ENCODE data around the gene DAB2IP. TPM values are rescaled to one million over a fixed set of nuclear protein-coding genes. Genes with fewer than 3 reads are reported as not detected.

DAB2IP gene
- total RNA-seq, 1 donor from 2014 or later, result 71.6 TPM

GRCh38 chr9:121675381-121675780 lies 23.9 kb downstream of the DAB2IP start:
- intact Hi-C loops (cut with DNase I), result no loop called here
- H3K4me1 ChIP-seq, result no peaks in the 10 kb centered on the region
- H3K27me3 ChIP-seq, result no peaks in the 10 kb centered on the region
- H3K36me3 ChIP-seq, result peaks cover 0 to 12% of the 10 kb centered on the region in 2 donors
- no peak overlapping the region for H3K4me3 ChIP-seq
- no peaks in the 10 kb centered on the region for H3K9me3 ChIP-seq
- TF ChIP-seq CTCF (IDR thresholded peaks at IDR 0.05), result no peak
- no peak for DNase-seq (ENCODE audit: low spot score in 2 of 2)
- H3K27ac ChIP-seq, result no peak overlapping the region

DNA sequence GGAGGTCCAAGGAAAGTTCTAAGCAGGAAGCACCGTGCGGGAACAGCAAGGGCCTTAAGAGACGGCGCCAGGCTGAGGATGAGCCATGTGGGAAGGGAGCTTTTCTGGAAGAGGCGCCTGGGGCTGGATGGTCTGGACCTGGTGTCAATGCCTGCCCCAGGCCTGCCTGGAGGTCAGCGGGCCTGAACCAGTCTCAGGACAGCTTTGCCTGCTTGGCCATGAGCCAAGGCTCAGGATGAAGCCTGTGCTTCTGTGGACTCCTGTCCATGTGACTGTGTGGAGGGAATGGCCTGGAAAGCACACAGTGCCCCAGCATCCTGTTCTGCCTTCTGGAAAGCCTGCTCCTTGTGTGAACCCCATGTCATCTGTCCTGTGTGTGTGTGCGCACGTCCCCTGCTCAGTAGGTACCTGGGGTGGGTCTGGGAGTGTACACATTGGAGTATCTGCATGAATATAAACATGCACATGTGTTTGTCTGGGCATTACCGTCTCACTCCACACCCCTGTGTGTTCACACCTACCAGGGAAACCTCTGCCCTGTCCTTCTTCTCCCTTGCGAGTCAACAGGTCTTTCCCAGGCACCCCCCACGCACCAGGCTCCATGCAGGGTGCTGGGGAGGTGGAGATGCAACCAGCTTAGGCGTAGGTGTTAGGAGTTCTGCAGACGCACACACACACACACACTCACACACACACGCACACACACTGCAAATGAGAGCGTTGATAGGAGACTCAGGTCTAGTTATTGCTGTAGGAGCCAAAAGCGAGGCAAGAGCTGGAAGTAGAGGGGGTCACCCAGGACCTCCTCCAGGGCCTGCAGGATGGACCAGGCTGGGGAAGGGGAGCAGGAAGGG lies 24.8 kb downstream of the DAB2IP start:
- Histone ChIP-seq H3K27me3 (no peaks in the 10 kb centered on the region), H3K36me3 (peaks cover 0 to 15% of the 10 kb centered on the region in 2 donors), H3K4me3 (no peak overlapping the region), H3K4me1 (no peaks in the 10 kb centered on the region), H3K27ac (no peak overlapping the region), H3K9me3 (no peaks in the 10 kb centered on the region)
- no peak for TF ChIP-seq CTCF (IDR thresholded peaks at IDR 0.05)
- DNase-seq (ENCODE audit: low spot score in 2 of 2), result no peak
- intact Hi-C loops (cut with DNase I), result no loop called here

DNA sequence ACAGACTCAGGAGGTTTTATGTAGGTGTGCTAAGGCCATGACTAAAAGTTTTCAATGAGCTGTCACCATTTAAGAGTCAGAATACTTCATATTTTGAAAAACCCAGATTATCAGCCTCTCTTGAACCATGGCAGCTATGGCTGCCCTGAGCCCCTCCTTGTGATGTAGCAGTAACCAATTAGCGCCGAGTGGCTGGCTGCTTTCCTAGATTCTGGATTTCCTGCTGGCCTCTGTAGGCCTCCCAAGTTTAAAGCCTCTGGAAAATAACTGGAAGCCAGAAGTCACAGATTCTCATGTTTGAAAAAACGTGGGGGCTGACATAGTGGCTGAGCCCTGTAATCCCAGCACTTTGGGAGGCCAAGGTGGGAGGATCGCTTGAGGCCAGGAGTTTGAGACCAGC lies 25.5 kb downstream of the DAB2IP start:
- H3K4me3 ChIP-seq, result no peak overlapping the region
- no peaks in the 10 kb centered on the region for H3K27me3 ChIP-seq
- H3K4me1 ChIP-seq, result no peaks in the 10 kb centered on the region
- H3K9me3 ChIP-seq, result no peaks in the 10 kb centered on the region
- H3K27ac ChIP-seq, result no peak overlapping the region
- H3K36me3 ChIP-seq, result peaks cover 0 to 18% of the 10 kb centered on the region in 2 donors
- DNase-seq (ENCODE audit: low spot score in 2 of 2), result no peak
- TF ChIP-seq CTCF (IDR thresholded peaks at IDR 0.05), result no peak
- intact Hi-C loops (cut with DNase I), result no loop called here

GRCh38 chr9:121678501-121679022 lies 27.1 kb downstream of the DAB2IP start:
- intact Hi-C loops (cut with DNase I), result no loop called here
- Histone ChIP-seq H3K9me3 (no peaks in the 10 kb centered on the region), H3K27me3 (no peaks in the 10 kb centered on the region), H3K36me3 (peaks cover 0 to 18% of the 10 kb centered on the region in 2 donors), H3K4me1 (no peaks in the 10 kb centered on the region), H3K4me3 (no peak overlapping the region), H3K27ac (no peak overlapping the region)
- no peak for TF ChIP-seq CTCF (IDR thresholded peaks at IDR 0.05)
- no peak for DNase-seq (ENCODE audit: low spot score in 2 of 2)

DNA sequence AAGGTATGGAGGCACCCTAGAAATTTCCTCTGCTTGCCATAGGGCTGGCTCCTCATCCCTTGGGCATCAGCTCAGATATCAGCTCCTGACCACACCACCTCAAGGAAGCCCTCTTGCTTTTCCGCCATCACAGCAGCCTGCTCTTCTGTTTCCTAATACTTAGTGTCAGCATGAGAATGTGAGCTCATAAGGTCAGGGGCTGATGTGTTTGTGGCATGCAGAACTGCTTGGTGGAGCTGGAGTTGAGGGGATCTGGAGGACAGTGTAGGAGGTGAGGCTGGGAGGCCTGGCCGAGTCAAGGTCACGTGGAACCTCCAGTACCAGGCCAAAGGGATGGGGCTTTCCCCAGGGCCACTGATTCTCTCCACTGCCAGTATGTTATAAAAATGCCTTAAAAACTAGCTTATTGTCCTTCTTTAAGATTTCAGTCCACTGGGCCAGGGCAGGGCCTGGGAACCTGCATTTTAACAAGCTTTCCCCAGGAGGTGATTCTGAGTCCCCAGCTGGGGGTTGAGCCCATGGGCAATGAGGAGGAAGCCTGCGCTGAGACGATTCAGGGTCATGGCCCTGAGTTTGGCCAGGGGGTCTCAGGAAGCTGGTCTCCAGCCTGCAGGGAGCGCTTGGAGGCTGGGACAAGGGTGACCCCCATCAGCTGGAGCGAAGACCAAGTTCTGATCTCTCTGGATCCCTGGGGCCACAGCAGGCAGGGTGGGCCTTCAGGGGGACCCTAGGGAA lies 28.6 kb downstream of the DAB2IP start:
- Histone ChIP-seq H3K27me3 (no peaks in the 10 kb centered on the region), H3K36me3 (peaks cover 0 to 18% of the 10 kb centered on the region in 2 donors), H3K4me3 (no peak overlapping the region), H3K27ac (no peak overlapping the region), H3K9me3 (no peaks in the 10 kb centered on the region), H3K4me1 (no peaks in the 10 kb centered on the region)
- TF ChIP-seq CTCF (IDR thresholded peaks at IDR 0.05), result no peak
- DNase-seq (ENCODE audit: low spot score in 2 of 2), result no peak
- intact Hi-C loops (cut with DNase I), result loop anchor here (5.0 kb wide), 1 partner anchor 43 kb away; no protein-coding TSS in a partner anchor
